T47D (cell line): ENCODE data around the gene PLA1A.
"Not testable (repeated sequence)": the region's sequence is repeated elsewhere in the genome, so short reads cannot be mapped to it uniquely, and the experiment has no call there.

ENCODE experiments used
- DNase-seq, 2 experiments: peaks; one replicate each; pipeline versions ENCODE4 v3.0.0 to v3.0.0-alpha.2; 2011 to 2012; ENCODE audit warnings: low read depth in 1 of 2, low spot score in 1 of 2
- JUND ChIP-seq: IDR thresholded peaks from 2 replicates; pipeline ENCODE4 v1.6.1; 2012; ENCODE audit warnings: low read depth
- in situ Hi-C: cut with HindIII; loops from 2 replicates; pipeline ENCODE4 v1.10.0; 2016; ENCODE audit warnings: low sequenced_read_pairs, low pct_unique_long_range_greater_than_20kb

The PLA1A gene, protein sequence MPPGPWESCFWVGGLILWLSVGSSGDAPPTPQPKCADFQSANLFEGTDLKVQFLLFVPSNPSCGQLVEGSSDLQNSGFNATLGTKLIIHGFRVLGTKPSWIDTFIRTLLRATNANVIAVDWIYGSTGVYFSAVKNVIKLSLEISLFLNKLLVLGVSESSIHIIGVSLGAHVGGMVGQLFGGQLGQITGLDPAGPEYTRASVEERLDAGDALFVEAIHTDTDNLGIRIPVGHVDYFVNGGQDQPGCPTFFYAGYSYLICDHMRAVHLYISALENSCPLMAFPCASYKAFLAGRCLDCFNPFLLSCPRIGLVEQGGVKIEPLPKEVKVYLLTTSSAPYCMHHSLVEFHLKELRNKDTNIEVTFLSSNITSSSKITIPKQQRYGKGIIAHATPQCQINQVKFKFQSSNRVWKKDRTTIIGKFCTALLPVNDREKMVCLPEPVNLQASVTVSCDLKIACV

DNA sequence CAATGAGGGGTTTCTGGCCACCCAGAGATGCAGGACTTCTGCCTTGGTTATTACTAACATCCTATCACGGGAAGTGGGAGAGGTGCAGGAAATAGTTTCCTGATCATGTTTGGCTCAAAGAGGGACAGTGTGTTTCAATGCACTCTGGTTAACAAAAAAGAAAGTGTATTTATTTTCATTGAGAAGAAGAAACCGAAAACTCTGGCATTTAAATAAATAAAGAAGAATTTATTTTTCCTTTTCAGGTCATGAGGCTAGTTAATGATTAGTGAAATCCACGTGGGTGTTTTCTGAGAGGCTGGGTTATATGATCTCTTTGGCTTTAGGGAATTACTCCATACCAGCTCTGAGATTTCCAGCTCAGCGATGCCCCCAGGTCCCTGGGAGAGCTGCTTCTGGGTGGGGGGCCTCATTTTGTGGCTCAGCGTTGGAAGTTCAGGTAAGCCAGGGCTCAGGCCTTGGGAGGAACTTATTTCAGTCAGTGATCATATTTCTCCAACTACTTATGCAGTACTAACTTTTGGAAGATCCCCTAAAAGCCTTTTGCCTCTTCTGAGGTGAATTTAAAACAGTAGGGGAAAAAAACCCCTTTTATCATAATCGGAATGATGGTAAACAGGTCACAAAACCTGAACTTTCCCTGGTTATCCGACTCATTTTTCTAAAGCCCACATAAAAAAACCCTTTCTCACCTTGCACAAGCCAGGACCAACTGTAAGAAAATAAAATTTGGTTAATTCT lies at the start of gene PLA1A:
PLA1A (plus strand) TSS at position 338 of the 741 bp plus-strand sequence; CDS start at position 367, 29 bp downstream.
- no peak for DNase-seq
- no peak for TF ChIP-seq JUND
- in situ Hi-C loops: no loop called here

- in situ Hi-C loops: no loop called here
- DNase-seq: no peak
- no peak for TF ChIP-seq JUND
These were observed 49.3 kb upstream of the PLA1A start for GRCh38 chr3:119548341-119548740.

DNA sequence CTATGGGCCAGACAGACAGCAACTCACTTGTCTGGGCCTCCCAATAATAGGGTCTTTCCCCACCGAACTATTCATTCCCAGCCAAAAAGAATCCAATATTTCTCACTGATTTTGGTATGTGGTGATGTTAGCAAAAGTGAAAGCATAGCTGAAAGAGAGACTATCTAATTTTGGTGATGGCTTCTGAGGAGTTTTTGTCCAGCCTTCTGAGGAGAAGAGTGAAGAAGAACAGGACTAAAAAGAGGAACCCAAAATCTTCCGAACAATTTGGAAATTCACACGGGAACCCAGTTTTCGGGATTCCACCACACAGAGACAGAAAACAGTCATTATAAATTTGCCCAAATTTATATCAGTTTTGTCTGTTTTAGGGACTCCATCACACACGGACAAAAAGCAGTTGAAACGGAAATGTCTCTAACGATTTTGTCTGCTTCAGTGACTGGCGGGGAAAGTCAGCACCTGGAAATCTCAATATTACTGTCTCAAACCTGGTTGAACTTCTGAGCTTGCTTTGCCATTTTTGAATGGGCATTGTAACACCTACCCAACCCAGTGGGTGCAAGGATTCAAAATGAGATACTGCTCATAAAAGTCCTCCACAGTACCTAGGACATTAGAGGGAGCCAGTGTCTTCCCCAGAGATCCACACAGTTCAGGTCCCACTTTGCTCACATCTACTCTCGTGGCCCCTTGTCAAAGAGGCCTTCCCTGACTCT lies 47.3 kb upstream of the PLA1A start:
- in situ Hi-C loops: no loop called here
- no peak for TF ChIP-seq JUND
- no peak for DNase-seq

GRCh38 chr3:119551598-119551997 lies 46.1 kb upstream of the PLA1A start:
- no peak for DNase-seq
- in situ Hi-C loops: no loop called here
- TF ChIP-seq JUND: no peak

- in situ Hi-C loops, DNase-seq: not testable (repeated sequence)
These were observed 44.8 kb upstream of the PLA1A start for GRCh38 chr3:119552928-119553327.

DNA sequence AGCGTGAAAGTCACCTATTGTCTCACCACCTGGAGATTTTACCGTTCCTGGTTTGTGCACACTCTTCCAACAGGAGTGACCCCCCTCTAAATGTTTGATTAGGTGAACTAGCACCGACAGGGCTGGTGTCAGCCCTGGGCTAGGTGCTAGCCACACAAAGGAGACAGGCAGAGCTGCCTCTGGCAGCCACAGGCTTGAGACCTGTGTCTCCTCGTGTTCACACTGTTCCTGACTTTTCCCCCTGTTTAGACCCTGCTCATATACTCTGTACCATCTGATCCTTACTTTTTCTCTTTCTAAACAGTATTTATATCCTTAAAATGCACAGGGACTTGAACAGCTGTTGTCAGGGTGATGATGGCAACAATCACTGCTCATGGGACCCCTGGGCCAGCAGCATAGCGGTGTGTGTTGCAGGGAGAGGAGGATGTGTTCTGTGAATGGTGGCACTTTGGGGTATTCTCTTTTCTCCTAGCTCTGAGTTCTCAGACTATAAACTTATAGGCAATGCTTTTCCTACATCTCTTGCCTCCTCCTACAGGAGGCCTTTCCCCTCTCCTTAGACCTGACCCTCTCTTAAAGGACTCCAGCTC lies 43.8 kb upstream of the PLA1A start:
- no peak for TF ChIP-seq JUND
- in situ Hi-C loops: no loop called here
- no peak for DNase-seq

DNA sequence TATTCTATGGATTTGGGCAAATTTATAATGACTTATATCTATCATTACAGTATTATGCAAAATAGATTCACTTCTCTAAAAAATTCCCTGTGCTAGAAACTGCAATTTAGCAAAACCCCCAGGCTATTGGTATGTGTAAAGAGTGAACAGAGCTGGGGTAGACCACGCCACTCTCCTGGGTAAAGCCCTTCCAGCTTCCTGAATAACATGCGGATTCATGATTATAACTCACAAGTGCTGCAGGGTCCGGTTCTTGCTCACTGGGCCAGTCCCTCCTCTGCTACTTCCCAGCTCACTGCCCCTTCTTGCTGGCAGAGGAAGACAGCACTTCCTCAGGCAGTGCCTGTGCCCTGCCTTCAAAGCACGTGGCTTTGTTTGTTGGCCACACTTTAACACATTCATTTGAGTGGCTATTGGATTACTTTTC lies 42.4 kb upstream of the PLA1A start:
- TF ChIP-seq JUND: no peak
- no peak for DNase-seq
- in situ Hi-C loops: no loop called here

DNA sequence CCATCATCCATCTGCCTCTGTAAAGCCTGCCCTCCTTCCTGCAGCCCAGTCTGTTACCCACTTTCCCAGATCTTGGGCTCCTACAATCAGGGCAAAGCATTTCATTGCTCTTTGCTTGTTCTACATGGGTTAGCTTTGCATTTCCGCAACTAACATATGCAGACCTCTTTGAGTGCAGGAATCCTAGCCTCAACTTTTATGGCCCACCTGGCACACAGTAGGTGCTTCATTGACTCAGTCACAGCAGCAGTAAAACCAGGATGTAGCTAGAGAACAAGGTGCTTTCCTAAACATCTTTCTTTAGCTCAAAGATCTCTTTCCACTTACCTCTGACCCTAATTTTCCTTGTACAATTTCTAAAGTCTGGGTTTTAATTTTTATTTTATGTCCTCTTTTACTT lies 41.8 kb upstream of the PLA1A start:
- no peak for DNase-seq
- in situ Hi-C loops: no loop called here
- TF ChIP-seq JUND: no peak

GRCh38 chr3:119557192-119557876 lies 40.4 kb upstream of the PLA1A start:
- DNase-seq: no peak
- in situ Hi-C loops: no loop called here
- no peak for TF ChIP-seq JUND

DNA sequence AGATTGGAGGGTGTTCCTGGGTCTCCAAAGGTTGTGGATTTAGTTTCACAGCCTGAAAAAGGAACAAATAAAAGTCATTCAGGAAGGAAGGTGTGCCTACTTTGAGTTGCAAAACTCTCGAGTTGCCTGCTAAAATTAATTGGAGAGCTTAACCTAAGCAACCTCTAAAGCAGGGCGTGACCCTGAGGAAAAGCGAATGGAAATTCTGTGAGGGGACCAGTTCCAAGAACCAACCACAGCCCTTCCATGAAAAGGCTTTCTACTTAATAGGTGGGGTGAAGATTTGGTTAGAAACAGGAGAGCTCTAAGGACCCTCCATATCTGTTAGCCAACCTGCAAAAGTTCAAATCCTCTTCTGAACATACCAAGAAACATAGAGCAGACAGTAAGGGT lies 39.8 kb upstream of the PLA1A start:
- no peak for DNase-seq
- TF ChIP-seq JUND: no peak
- in situ Hi-C loops: no loop called here

- no peak for DNase-seq
- no peak for TF ChIP-seq JUND
- in situ Hi-C loops: no loop called here
These were observed 38.9 kb upstream of the PLA1A start for GRCh38 chr3:119558626-119559317.
